Myocyte (in vitro differentiated cells): ENCODE measurements around the gene PCDHA12. TPM values are rescaled to one million over a fixed set of nuclear protein-coding genes. Genes with fewer than 3 reads are reported as not detected.
"Not testable (repeated sequence)": the region's sequence is repeated elsewhere in the genome, so short reads cannot be mapped to it uniquely, and the experiment has no call there.

Experiments used
- DNase-seq: peaks from one replicate; pipeline ENCODE4 v3.0.0-alpha.2; 2012; ENCODE audit warnings: low read depth
- total RNA-seq: library from RNA; depleted of rRNA; stranded (reverse); fragments of >200 nt; gene quantifications from 2 replicates; pipeline ENCODE4 v1.2.3, GENCODE V29; 2014

Gene PCDHA12
- total RNA-seq, 1 donor from 2014 or later = 0.03 TPM

- DNase-seq = no peak
Measured at GRCh38 chr5:140857177-140857986, 17.7 kb upstream of the PCDHA12 start.

DNA sequence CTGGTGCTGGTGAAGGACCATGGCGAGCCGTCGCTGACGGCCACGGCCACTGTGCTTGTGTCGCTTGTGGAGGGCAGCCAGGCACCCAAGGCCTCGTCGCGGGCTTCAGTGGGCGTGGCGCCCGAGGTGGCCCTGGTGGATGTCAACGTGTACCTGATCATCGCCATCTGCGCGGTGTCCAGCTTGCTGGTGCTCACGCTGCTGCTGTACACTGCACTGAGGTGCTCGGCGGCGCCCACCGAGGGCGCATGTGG is 17.2 kb upstream of the PCDHA12 start:
- DNase-seq = no peak

DNA sequence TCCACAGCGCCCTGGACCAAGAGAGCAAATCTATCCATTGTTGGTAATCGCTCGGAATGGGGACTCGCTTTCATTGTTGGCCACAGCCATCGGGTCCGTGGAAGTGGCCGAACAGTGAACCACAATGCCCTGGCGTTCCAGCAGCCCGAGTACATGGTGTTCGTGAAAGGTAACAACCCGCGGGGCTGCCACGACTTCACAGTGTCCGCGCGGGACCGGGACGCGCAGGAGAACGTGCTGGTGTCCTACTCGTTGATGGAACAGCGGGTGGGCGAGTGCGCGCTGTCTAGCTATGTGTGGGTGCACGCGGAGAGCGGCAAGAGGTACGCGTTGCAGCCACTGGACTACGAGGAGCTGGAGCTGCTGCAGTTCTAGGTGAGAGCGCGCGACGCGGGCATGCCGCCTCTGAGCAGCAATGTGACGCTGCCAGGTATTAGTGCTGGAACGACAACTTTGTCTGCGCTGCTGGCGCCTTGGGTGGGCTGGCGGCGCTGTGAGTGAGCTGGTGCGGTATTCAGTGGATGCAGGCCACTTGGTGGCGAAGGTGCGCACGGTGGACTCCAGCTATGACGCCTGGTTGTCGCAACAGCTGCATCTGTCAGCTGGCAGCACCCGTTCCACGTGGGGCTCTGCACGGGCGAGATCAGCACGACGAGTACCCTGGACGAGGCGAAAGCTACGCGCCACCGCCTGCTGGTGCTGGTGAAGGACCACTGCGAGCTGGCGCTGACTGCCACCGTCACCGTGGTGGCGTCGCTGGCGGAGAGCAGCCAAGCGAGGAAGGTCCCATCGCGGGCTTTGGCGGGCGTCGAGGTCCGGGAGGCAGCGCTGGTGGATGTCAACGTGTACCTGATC is 12.4 kb upstream of the PCDHA12 start:
- DNase-seq = no peak

DNA sequence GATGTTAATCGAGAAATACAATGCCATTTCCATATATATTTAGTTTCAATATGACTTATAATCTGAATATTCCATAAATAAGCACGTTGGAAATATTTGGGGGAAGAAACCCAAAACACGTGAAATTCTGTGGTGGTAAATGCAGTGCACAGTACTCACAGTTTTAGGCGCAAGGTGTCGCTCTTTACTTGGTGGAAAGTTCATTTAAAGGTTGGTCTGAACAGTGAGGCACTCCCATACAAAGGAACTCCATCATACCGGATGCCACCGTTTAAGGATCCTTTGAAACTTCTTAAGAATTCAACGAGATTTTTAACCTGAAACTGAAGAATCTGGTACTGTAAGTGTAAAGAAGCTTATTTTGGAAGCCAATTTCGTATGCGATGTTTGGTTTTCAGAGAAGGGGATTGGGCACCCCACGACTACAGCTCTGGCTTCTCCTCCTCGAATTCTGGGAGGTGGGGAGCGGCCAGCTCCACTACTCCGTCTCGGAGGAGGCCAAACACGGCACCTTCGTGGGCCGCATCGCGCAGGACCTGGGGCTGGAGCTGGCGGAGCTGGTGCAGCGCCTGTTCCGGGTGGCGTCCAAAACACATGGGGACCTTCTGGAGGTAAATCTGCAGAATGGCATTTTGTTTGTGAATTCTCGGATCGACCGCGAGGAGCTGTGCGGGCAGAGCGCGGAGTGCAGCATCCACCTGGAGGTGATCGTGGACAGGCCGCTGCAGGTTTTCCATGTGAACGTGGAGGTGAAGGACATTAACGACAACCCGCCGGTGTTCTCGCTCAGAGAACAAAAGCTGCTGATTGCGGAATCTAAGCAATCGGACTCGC is 6.2 kb upstream of the PCDHA12 start, which contains the start of gene PCDHA11:
PCDHA11 (plus strand) TSS at position 237 of the 834 bp plus-strand sequence; CDS start at position 384, 147 bp downstream.
- DNase-seq = peak; percentile 1

DNA sequence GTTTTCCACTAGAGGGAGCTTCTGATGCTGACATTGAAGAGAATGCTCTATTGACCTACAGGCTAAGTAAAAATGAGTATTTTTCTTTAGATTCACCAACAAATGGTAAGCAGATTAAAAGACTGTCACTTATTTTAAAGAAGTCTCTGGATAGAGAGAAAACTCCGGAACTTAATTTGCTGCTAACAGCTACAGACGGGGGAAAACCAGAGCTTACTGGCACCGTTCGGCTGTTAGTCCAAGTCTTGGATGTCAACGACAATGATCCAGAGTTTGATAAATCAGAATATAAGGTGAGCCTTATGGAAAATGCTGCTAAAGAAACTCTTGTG is 5.6 kb upstream of the PCDHA12 start:
- DNase-seq = no peak

DNA sequence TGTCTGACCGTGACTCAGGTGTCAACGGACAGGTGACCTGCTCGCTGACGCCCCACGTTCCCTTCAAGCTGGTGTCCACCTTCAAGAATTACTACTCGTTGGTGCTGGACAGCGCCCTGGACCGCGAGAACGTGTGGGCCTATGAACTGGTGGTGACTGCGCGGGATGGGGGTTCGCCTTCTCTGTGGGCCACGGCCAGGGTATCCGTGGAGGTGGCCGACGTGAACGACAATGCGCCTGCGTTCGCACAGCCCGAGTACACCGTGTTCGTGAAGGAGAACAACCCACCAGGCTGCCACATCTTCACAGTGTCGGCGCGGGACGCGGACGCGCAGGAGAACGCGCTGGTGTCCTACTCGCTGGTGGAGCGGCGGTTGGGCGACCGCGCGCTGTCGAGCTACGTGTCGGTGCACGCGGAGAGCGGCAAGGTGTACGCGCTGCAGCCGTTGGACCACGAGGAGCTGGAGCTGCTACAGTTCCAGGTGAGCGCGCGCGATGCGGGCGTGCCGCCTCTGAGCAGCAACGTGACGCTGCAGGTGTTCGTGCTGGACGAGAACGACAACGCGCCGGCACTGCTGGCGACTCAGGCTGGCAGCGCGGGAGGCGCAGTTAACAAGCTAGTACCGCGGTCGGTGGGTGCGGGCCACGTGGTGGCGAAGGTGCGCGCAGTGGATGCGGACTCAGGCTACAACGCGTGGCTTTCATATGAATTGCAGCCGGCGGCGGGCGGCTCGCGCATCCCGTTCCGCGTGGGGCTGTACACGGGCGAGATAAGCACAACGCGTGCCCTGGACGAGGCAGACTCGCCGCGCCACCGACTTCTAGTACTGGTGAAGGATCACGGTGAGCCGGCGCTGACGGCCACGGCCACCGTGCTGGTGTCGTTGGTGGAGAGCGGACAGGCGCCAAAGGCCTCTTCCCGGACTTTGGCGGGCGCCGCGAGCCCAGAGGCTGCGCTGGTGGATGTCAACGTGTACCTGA is 4.6 kb upstream of the PCDHA12 start:
- no peak for DNase-seq

DNA sequence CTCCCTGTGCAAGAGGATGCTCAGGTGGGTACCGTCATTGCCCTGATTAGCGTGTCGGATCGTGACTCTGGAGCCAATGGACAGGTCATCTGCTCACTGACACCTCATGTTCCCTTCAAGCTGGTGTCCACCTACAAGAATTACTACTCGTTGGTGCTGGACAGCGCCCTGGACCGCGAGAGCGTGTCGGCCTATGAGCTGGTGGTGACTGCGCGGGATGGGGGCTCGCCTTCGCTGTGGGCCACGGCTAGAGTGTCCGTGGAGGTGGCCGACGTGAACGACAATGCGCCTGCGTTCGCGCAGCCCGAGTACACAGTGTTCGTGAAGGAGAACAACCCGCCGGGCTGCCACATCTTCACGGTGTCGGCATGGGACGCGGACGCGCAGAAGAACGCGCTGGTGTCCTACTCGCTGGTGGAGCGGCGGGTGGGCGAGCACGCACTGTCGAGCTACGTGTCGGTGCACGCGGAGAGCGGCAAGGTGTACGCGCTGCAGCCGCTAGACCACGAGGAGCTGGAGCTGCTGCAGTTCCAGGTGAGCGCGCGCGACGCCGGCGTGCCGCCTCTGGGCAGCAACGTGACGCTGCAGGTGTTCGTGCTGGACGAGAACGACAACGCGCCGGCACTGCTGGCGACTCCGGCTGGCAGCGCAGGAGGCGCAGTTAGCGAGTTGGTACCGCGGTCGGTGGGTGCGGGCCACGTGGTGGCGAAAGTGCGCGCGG is 1.6 kb downstream of the PCDHA12 start:
- DNase-seq = not testable (repeated sequence)

GRCh38 chr5:140877262-140877581 is 2.1 kb downstream of the PCDHA12 start:
- DNase-seq = no peak

GRCh38 chr5:140881889-140882590 is 6.9 kb downstream of the PCDHA12 start, which contains the start of gene PCDHA13:
PCDHA13 (plus strand) TSS chr5:140882124; CDS start chr5:140882269, 145 bp downstream.
- no peak for DNase-seq

GRCh38 chr5:140882591-140882899 is 7.4 kb downstream of the PCDHA12 start:
- DNase-seq = peak; percentile 0

- no peak for DNase-seq
Measured at GRCh38 chr5:140883373-140883772, 8.3 kb downstream of the PCDHA12 start.

DNA sequence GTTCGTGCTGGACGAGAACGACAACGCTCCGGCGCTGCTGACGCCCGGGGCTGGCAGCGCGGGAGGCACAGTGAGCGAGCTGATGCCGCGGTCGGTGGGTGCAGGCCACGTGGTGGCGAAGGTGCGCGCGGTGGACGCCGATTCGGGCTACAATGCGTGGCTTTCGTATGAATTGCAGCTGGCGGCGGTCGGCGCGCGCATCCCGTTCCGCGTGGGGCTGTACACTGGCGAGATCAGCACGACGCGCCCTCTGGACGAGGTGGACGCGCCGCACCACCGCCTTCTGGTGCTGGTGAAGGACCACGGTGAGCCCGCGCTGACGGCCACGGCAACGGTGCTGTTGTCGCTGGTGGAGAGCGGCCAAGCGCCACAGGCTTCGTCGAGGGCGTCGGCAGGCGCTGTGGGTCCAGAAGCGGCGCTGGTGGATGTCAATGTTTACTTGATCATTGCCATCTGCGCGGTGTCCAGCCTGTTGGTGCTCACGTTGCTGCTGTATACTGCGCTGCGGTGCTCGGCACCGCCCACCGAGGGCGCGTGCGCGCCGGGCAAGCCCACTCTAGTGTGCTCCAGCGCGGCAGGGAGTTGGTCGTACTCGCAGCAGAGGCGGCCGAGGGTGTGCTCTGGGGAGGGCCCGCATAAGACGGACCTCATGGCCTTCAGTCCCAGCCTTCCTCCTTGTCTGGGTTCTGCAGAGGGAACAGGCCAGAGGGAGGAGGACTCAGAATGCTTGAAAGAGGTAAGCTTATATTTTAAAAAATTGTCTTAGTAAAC is 9.0 kb downstream of the PCDHA12 start:
- no peak for DNase-seq

DNA sequence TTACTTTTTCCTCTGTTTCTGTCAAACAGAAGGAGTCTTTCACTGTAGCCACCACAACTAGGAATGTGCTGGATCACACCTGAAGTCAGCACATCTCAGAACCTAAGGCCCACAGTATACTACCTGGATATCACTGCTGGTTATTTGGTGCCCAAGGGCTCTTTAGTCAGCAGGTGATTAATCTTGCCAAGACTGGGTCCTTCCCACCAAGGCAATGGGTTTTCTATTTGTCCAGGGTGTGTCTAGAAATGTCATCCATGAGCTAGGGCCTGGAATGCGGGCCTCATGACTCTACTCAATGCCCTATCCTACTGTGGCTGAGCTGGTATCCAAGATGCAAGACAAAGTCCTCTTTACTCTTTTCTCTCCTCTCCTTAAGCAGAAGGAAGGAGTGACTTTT is 41.2 kb downstream of the PCDHA12 start:
- no peak for DNase-seq

DNA sequence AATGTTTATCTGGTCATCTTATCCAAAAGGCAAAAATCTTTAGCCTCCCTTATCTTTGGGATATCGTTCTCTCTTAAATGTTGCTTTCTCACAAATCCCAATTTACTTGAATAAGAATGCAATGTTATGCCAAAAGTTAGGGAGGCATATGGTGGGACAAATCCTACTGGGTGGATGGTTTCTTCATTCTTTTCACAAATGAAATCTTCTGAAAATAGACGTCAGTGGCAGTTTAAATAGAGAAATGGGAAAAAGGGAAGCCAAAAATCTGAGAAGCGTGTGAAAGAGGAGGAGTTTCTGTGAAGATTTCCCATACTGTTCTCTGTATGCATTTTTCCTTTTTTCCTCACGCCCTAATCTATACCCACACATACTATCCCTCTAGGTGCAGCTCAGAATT is 48.5 kb downstream of the PCDHA12 start:
- DNase-seq = no peak

DNA sequence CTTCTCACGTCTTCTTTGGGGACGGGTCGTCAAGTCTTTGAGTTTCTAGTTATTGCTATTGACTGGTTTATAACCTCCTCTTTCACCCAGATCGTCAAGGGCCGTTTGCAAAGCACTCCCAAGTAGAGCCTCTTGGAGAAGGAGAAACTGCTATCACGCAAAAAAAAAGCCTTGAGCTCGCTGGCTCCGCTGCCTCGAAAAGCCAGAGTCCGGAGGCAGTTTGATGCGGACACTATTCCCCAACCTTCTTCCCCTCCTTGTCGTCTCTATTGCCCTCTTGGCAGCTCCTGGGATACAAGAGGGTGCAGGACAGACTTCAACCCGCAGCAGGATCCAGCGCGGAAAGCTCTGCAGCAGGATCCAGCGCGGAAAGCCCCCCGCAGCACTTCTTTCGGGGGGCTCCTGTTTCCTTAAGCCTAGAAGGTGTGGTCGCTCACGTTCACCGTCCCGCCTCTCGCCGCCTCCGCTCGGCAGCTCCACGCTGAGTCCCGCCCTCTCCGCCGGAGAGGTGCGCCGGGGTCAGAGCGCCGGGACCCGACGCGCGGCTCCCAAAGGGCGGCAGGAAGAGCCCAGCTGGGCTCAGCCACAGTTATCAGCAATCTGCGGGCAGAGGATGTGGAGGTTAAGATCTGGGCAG is 50.8 kb downstream of the PCDHA12 start, which contains the start of gene PCDHAC1:
PCDHAC1 (plus strand) TSS at position 494 of the 637 bp plus-strand sequence. CDS start 594 bp downstream, outside the sequence.
- no peak for DNase-seq

GRCh38 chr5:140926443-140927227 is 51.5 kb downstream of the PCDHA12 start:
- no peak for DNase-seq

DNA sequence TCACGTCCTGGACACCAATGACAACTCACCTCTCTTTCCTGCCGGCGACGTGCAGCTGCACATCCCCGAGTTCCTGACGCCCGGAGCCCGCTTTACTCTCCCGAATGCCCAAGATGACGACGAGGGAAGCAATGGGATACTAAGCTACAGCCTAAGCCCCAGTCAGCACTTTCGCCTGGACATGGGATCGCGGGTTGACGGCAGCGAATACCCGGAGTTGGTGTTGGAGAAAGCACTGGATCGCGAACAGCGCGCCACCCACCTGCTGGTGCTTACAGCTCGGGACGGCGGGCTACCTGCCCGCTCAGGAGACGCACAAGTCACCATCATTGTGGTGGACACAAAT is 52.1 kb downstream of the PCDHA12 start:
- no peak for DNase-seq
